Activated CD4-positive, CD25-positive, alpha-beta regulatory T cell treated with anti-CD3 and anti-CD28 coated beads, Interleukin-2, amount 50 U/mL, for 72 hours (primary cell): ENCODE results near the gene TLR10.
"Not testable (repeated sequence)": the region's sequence is repeated elsewhere in the genome, so short reads cannot be mapped to it uniquely, and the experiment has no call there.

Experiments
- DNase-seq: peaks from one replicate; pipeline ENCODE4 v3.0.0; 2021

The TLR10 gene, protein sequence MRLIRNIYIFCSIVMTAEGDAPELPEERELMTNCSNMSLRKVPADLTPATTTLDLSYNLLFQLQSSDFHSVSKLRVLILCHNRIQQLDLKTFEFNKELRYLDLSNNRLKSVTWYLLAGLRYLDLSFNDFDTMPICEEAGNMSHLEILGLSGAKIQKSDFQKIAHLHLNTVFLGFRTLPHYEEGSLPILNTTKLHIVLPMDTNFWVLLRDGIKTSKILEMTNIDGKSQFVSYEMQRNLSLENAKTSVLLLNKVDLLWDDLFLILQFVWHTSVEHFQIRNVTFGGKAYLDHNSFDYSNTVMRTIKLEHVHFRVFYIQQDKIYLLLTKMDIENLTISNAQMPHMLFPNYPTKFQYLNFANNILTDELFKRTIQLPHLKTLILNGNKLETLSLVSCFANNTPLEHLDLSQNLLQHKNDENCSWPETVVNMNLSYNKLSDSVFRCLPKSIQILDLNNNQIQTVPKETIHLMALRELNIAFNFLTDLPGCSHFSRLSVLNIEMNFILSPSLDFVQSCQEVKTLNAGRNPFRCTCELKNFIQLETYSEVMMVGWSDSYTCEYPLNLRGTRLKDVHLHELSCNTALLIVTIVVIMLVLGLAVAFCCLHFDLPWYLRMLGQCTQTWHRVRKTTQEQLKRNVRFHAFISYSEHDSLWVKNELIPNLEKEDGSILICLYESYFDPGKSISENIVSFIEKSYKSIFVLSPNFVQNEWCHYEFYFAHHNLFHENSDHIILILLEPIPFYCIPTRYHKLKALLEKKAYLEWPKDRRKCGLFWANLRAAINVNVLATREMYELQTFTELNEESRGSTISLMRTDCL

DNA sequence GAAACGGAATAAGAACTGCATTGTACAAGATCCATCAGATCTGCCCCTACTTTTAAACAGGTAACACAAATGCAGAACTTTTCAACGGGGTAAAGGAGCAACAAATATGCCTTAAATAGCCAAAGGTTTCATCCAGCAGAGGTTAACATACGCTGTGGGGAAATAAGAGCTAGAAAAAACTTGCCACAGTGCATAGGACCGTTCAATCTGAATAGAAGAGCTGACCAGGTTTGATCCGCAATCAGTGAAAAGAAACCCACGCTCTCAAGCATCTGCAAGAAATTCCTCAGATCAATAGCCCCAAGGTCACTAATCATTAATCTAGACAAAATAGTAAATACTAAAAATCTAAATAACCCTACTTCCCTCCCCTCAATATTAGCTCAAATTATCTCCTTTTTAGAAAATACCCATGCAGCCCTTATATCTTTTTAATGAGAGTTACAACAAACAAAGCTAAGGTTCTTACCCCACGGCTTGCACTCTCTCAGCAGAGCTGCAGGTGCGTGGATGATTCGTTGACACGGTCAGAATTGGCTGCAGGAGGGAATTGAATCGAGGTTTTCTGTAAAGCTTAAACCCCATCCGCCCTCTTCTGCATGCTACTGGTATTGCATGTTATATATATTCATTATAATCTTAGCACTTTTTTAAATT is at the start of gene TLR10:
Gene TLR10 (minus strand): TSS at position 539 of the 657 bp plus-strand sequence. CDS start 7,400 bp downstream, outside the sequence.
- DNase-seq = no peak

DNA sequence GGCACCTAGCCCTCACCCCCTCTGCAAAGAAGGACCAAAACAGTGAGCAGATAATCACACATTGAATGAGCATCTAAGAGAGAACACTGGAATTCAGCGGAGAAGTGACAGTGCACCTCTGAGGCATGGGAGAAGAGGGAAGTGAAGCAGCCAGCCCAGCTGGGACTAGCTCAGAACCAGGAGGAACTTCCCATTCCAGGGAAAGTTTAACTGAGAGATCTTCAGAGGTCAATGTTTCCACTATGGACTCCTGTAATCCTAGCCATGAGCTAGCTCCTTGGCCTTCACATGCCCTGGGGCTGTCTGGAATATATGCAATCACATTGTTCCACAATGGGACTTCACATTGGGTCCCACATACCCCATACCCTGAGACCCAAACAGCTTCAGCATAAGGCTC is 49.4 kb upstream of the TLR10 start:
- DNase-seq = no peak

DNA sequence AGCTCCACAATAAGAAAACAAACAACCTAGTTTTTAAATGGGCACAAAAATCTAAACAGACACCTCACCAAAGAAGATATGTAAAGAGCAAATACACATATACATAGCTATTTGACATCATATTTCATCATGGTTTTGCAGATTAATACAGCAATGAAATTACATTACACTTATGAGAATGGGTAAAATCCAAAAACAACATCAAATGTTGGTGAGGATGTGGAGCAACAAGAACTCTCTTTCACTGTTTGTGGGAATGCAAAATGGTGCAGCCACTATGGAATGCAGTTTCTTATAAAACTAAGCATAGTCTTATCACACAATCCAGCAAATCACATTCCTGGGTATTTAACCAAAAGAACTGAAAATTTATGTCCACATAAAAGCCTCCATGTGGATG is 48.9 kb upstream of the TLR10 start:
- DNase-seq = no peak

DNA sequence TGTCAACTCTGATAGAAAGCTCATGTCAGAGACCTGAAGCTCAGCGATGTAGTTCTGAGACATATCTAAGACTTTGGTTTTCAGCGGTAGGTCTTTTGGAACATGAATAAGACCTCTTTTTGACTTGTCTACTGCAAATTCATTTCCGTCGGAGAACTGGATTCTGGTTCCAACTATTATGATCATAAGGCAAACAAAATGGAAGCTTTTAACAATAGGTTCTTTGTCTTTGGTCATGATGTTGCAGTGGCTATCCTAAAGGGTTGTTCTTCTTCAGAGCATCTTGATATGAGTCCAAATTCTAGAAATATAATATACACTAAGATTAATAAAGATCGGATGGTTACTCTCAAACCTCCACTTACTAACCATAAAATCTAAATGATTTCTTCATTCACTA is 46.4 kb upstream of the TLR10 start:
- no peak for DNase-seq

DNA sequence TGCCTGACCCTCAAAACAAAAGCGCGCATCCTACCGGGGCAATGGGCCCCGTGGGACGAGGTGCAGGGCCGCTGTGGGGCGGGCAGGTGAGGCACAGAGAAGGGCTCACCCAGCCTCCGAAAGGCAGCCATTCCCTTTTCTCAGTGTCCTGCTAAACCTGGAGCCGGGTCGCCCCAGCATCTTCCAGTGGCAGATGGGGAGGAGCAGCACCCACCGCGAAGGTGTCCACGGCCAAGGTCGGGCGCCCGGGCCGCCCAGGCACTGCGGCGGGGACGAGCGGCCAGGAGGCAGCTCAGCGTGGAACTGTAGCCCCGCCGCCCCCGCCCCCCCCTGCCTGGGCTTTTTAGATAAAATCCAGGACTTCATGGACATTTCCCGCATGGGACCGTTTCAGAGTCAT is 41.0 kb upstream of the TLR10 start:
- DNase-seq = no peak

DNA sequence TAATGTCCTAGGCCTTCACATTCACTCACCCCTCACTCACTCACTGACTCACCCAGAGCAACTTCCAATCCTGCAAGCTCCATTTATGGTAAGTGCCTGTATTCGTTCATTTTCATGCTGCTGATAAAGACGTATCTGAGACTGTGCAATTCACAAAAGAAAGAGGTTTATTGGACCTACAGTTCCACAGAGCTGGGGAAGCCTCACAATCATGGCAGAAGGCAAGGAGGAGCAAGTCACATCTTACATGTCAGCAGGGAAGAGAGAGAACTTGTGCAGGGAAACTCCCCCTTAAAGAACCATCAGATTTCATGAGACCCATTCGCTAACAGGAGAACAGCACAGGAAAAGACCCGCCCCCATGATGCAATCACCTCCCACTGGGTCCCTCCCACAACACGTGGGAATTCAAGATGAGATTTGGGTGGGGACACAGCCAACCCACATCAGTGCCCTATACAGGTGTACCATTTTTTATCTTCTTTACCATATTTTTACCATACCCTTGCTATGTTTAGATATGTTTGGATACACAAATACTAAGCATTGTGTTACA is 40.0 kb upstream of the TLR10 start:
- no peak for DNase-seq

DNA sequence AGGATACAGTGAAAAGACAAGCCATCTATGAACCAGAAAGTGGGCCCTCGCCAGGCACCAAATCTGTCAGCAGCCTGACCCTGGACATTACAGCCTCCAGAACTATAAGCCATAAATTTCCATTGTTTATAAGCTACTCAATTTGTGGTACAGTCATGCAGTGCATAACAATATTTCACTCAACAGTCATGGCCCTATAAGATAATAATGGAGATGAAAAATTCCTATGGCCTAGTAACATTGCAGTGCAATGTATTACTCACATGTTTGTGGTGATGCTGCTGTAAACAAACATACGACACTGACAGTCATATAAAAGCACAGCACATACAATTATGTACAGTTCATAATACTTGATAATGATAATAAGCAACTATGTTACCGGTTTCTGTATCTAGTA is 38.9 kb upstream of the TLR10 start:
- DNase-seq = no peak

DNA sequence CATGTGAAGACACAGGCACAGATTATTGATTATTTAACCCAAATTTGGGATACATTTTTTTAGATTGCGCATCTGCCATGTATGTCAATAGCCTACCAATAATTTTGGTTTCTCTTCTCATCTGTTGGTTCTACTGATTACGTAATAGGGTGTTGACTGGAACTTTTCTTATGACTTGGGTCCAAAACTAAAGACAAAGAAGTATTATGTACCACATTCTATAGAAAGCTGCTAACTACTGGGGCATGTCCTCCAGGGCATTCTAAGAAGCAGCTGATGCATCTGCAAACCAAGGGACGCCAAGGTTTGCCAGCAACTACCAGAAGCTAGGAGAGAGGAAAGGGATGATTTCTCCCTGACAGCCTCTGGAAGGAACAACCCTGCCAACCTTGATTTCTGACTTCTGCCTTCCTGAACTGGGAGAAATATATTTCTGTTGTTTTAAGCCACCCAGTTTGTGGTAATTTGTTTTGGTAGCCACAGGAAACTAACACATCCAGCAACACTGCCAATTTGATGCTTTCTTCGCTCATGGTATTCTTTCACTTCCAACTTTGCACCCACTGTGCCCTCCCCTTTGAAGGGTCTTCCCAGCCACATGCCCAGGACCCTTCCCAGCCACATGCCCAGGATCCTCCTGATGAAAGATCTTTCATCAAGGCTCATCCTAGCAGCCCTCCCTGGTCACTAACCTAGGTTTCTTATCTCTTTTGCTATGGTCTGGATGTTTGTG is 37.7 kb upstream of the TLR10 start:
- DNase-seq = no peak

DNA sequence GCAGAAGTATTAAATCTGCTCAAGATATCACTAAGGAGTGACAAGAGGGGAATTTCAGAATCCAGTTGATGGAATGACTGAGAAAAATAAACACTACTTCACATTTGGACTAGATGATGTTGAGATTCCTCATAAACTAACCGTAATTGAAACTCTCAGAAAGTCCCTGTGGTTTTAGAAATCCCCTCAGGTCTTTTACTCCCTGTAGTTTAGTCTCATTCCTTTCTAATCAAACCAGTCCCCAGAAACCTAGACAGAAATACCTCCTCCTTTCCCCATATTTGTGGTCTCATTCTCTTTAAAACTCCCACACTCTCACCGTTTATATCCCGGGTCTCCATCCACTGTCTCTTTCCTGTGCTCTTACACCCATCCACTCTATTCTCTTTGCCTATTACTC is 36.8 kb upstream of the TLR10 start:
- DNase-seq = no peak

DNA sequence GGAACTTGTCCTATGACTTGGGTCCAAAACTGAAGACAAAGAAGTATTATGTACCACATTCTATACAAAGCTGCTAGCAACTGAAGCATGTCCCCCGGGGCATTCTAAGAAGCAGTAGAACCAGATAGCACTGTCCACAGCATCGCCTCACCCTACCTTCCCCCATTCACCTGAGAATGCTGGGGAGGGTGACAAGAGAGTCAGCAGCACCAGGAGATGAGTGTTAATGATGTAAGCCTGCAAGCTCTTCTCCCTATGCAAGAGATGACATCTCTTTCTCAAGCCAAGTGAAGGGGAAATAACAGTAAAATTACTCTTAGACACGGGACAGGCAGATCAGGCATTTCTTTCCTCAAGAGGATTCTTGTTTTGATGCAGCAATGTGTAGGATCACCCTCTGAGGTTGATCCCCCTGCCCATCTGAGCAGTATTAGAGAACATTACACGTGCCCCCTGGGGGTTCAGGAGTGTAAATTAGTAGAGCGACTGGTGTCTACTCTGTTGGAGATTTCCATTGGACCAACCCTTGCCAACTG is 35.7 kb upstream of the TLR10 start:
- DNase-seq = no peak

DNA sequence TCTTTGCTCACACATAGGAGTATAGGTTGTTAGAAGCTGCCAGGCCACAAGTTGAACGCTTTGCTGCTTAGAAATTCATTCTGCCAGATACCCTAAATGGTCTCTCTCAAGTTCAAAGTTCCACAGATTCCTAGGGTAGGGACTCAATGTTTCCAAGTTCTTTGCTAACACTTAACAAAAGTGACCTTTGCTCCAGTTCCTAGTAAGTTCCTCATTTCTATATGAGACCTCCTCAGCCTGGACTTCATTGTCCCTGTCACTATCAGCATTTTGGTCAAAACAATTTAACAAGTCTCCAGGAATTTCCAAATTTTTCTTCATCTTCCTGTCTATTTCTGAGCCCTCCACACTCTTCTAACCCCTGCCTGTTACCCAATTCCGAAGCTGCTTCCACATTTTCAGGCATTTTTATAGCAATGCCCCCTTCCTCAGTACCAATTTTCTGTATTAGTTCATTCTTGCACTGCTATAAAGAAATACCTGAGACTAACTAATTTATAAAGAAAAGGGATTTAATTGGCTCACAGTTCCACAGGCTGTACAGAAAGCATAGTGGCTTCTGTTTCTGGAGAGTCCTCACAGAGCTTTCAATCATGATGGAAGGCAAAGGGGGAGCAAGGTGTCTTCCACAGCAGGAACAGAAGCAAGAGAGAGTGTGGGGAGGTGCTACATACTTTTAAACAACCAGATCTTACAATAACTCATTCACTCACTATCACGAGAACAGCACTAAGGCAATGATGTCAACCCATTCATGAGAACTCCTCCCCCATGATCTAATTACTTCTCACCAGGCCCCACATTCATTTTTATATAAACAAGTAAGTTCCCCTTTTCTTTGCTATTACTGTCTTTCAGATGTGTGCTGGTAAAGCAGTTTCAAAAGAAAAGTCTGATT is 33.3 kb upstream of the TLR10 start:
- no peak for DNase-seq

DNA sequence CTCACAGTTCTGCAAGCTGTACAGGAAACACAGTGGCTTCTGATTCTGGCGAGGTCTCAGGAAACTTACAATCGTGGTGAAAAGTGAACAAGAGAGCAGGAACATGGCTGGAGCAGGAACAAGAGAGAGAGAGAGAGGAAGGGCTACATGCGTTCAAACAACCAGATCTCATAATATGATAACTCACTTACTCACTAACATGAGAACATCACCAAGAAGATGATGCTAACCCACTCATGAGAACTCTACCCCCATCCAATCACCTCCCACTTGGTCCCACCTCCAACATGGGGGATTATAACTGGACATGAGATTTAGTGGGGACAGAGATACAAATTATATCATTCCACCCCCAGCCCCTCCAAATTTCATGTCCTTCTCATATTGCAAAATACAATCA is 31.6 kb upstream of the TLR10 start:
- no peak for DNase-seq

DNA sequence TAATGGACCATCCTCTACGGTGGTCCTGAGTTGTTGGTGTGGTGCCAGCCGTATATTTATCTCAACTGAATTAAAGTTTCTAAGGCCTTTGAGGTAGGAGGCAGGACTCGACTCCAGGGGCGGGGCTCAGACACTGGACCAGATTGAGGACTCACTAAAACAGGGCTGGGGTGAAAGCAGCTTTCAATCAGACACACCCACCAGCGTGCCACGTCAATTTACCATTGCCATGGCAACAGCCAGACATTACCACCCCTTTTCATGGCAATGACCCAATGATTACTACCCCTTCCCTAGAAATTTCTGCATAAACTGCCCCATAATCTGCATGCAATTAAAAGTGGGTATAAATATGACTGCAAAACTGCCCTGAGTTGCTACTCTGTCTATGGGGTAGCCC is 28.5 kb upstream of the TLR10 start:
- no peak for DNase-seq

DNA sequence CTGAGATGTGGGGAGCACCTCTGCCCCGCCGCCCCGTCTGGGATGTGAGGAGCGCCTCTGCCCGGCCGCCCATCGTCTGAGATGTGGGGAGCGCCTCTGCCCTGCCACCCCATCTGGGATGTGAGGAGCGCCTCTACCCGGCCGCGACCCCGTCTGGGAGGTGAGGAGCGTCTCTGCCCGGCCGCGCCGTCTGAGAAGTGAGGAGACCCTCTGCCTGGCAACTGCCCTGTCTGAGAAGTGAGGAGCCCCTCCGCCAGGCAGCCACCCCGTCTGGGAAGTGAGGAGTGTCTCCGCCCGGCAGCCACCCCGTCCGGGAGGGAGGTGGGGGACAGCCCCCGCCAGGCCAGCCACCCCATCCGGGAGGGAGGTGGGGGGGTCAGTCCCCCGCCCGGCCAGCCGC is 24.7 kb upstream of the TLR10 start:
- not testable (repeated sequence) for DNase-seq

DNA sequence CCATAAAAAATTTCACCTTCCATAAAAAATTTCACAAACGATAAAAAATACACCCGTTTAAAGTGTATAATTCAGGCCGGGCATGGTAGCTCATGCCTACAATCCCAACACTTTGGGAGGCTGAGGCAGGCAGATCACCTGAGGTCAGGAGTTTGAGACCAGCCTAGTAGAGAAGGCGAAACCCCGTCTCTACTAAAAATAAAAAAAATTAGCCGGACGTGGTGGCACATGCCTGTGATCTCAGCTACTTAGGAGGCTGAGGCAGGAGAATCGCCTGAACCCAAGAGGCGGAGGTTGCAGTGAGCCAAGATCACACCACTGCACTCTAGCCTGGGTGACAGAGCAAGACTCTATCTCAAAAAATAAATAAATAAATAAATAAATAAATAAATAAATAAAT is 23.5 kb upstream of the TLR10 start:
- DNase-seq = not testable (repeated sequence)

DNA sequence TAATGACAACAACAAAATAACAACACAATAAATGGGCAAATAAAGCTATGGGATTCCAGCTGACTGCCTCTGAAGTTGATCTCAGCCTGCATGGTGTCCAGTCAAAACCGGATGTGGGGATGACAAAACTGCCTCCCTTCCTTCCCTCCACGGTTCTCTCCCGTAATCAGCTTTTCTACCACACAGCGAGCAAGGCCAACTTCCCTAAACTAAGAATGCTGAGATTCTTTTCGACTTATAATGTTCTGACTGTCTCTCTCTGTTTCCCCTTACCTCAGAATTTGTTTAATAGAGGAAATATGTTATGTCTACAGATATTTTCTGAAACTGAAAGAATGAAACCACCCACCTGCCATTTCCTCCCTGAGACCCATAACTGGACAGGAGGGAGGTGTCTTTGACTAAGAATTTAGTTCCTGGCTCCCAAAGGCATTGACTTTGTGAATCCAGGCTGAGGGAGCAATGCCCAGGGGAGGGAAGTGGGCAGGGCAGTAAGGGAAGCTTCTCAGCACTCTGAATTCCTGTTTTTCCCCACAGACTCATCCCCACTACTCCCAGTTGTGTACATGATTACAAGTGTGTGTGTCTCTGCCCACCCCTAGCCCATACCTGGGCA is 22.8 kb upstream of the TLR10 start:
- no peak for DNase-seq

DNA sequence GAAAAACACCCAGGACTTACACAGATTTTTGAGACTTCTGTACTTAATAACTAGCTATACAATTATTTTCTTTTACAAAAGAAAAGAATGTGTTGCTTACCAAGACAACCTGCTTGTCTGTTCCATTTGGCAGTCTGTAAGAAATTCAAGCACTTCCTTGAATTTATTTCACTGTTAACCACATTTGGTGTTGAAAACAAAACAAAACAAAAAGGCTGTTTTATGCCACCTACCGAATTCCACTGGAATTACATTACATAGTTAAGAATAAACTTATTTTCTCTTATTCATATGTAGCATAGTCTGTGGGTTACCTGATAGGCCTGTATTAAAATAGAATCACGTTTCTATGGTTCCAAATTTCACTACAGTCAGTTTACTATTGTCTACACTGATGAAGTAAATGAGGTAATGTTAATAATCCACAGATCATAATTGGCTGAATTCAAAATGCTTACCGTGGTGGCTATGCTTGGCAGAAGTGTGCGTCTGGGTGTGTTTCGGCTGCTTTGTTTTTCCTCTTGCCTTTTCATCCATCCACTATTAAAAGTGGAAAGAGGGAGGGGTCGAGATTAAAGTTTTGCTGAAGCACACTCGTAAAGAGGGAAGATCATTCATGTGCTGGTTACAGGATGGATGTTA is 22.0 kb upstream of the TLR10 start, which contains the start of gene TLR1:
Gene TLR1 (minus strand): TSS at position 138 of the 642 bp plus-strand sequence. CDS start 5,960 bp downstream, outside the sequence.
- no peak for DNase-seq

DNA sequence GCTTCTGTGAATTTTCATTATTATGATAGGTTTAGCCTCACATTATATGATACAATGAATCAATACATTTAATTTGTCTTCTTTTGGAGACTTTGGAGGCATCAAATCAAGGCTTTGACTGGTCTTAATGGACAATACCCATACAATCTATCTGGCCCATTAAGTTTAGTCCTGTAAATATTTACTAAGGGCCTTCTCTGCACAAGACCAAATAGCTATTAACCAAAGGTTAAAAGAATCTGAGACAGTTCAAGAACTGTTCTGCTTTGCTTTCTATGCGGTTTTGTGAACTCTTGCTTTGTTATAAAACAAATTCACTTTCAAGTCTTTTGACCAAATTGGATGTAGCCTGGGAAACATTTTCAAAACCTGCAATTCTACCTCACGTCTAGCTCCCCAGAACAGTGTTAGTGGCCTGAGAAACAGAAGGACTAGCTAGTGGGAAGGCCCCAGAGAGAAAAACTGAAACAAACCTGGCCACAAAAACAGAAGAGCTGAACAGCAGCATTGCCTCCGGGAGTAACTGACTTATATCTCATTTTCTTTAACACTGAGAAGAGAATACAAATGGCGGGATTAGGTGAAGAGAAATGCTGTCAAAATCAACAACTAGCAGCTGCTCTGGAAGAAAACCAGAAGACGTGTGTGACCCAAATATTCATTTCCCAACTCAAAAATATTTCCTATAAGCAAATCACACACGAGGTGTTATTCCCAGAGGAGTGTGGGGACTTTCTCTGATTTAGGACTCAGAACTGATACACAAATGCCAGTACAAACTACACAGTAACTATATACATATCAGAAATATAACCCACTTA is 21.3 kb upstream of the TLR10 start:
- no peak for DNase-seq
